IMR-90 (cell line): Measurements from ENCODE around the gene POU2F1. TPM values are rescaled to one million over a fixed set of nuclear protein-coding genes. Genes with fewer than 3 reads are reported as not detected.

ENCODE experiments used
- ATAC-seq: fragments of 200-7000 bp; cut with Tn5 transposase; 2 replicates; pipeline ENCODE4 v1.9.1; 2020; ENCODE audit warnings: low read depth, mild to moderate bottlenecking, moderate library complexity
- BruUV-seq: library from RNA; stranded (reverse); fragments of 400-500 nt; replicated peaks from 2 replicates; lab custom pipeline; 2021; lab: Mats Ljungman, UMichigan
- CTCF ChIA-PET: fragments of 300-600 bp; formaldehyde crosslinking; extraction: SDS; loops from one replicate; lab custom pipeline; 2021; ENCODE audit warnings: antibody characterized with exemption; lab: Yijun Ruan, JAX
- POLR2A ChIA-PET: fragments of 300-600 bp; sonication (Branson Sonifier 250); formaldehyde crosslinking; loops from one replicate; lab custom pipeline; 2022; ENCODE audit warnings: antibody characterized with exemption; ENCODE audit not compliant: unreplicated experiment; lab: Charles Lee
- DNase-seq: peaks from one replicate; pipeline ENCODE4 v3.0.0; 2013
- H2AFZ ChIP-seq: replicated peaks from 2 replicates; pipeline ENCODE3; 2013; ENCODE audit warnings: low read length, mild to moderate bottlenecking; ENCODE audit not compliant: poor library complexity
- H2AK5ac ChIP-seq: 2 replicates; pipeline ENCODE4 v1.6.1; 2013; ENCODE audit warnings: low read depth, low read length, inconsistent platforms
- H2AK9ac ChIP-seq: replicated peaks from 2 replicates; pipeline ENCODE3; 2013; ENCODE audit warnings: mild to moderate bottlenecking, low read depth, low read length, moderate library complexity; ENCODE audit not compliant: poor library complexity
- H2BK120ac ChIP-seq: 2 replicates; pipeline ENCODE4 v1.6.1; 2013; ENCODE audit warnings: low read depth, low read length, inconsistent platforms
- H2BK15ac ChIP-seq: 3 replicates; pipeline ENCODE4 v1.6.1; 2013; ENCODE audit warnings: low read depth, low read length, inconsistent platforms
- H2BK20ac ChIP-seq: 2 replicates; pipeline ENCODE4 v1.6.1; 2013; ENCODE audit warnings: low read depth, mild to moderate bottlenecking, inconsistent platforms, low read length, moderate library complexity
- H2BK5ac ChIP-seq: 2 replicates; pipeline ENCODE4 v1.6.1; 2013; ENCODE audit warnings: mild to moderate bottlenecking, low read depth, low read length, inconsistent platforms; ENCODE audit not compliant: poor library complexity, severe bottlenecking
- H3K14ac ChIP-seq: replicated peaks from 2 replicates; pipeline ENCODE4 v1.6.1; 2013; ENCODE audit warnings: low read depth, low read length, inconsistent platforms
- H3K18ac ChIP-seq: 2 replicates; pipeline ENCODE4 v1.6.1; 2013; ENCODE audit warnings: low read depth, low read length, control low read depth
- H3K23ac ChIP-seq: 2 replicates; pipeline ENCODE4 v1.6.1; 2013; ENCODE audit warnings: low read depth, low read length, inconsistent platforms
- H3K27ac ChIP-seq: 2 replicates; pipeline ENCODE4 v1.5.1; 2013; ENCODE audit warnings: mild to moderate bottlenecking, control low read depth, low read length; ENCODE audit not compliant: insufficient read depth
- H3K27me3 ChIP-seq: 2 replicates; pipeline ENCODE4 v1.6.1; 2013; ENCODE audit warnings: low read length; ENCODE audit not compliant: control insufficient read depth, insufficient read depth
- H3K36me3 ChIP-seq: 2 replicates; pipeline ENCODE4 v1.6.1; 2013; ENCODE audit warnings: low read length, mixed read lengths; ENCODE audit not compliant: control insufficient read depth, insufficient read depth
- H3K4ac ChIP-seq: 2 replicates; pipeline ENCODE4 v1.6.1; 2013; ENCODE audit warnings: low read depth, low read length, inconsistent platforms
- H3K4me1 ChIP-seq: 2 replicates; pipeline ENCODE4 v1.6.1; 2013; ENCODE audit warnings: low read length, mixed read lengths; ENCODE audit not compliant: control insufficient read depth, insufficient read depth
- H3K4me2 ChIP-seq: 2 replicates; pipeline ENCODE4 v1.6.1; 2013; ENCODE audit warnings: low read depth, mild to moderate bottlenecking, control low read depth, low read length, moderate library complexity
- H3K4me3 ChIP-seq: 2 replicates; pipeline ENCODE4 v1.5.1; 2013; ENCODE audit warnings: low read depth, mild to moderate bottlenecking, control low read depth, low read length, moderate library complexity; ENCODE audit not compliant: insufficient read depth
- H3K56ac ChIP-seq: 2 replicates; pipeline ENCODE4 v1.6.1; 2013; ENCODE audit warnings: low read length, inconsistent platforms; ENCODE audit not compliant: insufficient read depth; ENCODE audit errors: extremely low read depth
- H3K79me1 ChIP-seq, 2 experiments: 2 replicates each; pipeline ENCODE4 v1.6.1; 2013; ENCODE audit warnings: low read length in 2 of 2, inconsistent platforms in 1 of 2, low read depth in 1 of 2
- H3K9ac ChIP-seq: 2 replicates; pipeline ENCODE4 v1.6.1; 2013; ENCODE audit warnings: low read depth, low read length, control low read depth
- H3K9me1 ChIP-seq: 2 replicates; pipeline ENCODE4 v1.6.1; 2013; ENCODE audit warnings: low read length, inconsistent platforms; ENCODE audit not compliant: insufficient read depth
- H3K9me3 ChIP-seq: 2 replicates; pipeline ENCODE4 v1.6.1; 2013; ENCODE audit warnings: low read length; ENCODE audit not compliant: control insufficient read depth, insufficient read depth
- H4K20me1 ChIP-seq: 2 replicates; pipeline ENCODE4 v1.6.1; 2013; ENCODE audit warnings: low read length, inconsistent platforms; ENCODE audit not compliant: insufficient read depth
- H4K5ac ChIP-seq: 2 replicates; pipeline ENCODE4 v1.6.1; 2013; ENCODE audit warnings: mild to moderate bottlenecking, low read depth, low read length, control low read depth
- H4K8ac ChIP-seq, 2 experiments: 2 replicates each; pipeline ENCODE4 v1.6.1; 2013; ENCODE audit warnings: low read depth in 2 of 2, low read length in 2 of 2, control low read depth in 1 of 2, inconsistent platforms in 1 of 2
- H4K91ac ChIP-seq: 2 replicates; pipeline ENCODE4 v1.6.1; 2013; ENCODE audit warnings: low read depth, low read length, inconsistent platforms; ENCODE audit not compliant: insufficient read depth
- BHLHE40 ChIP-seq: fragments of 150-350 bp; IDR thresholded peaks from 2 replicates; pipeline ENCODE4 v1.6.1; 2016; ENCODE audit warnings: mild to moderate bottlenecking, low read depth, low read length
- CHD1 ChIP-seq: IDR thresholded peaks from 2 replicates; pipeline ENCODE4 v1.6.1; 2012; ENCODE audit warnings: low read depth, low read length, improper control_type of control experiment
- NFE2L2 ChIP-seq: fragments of 150-350 bp; IDR thresholded peaks from 2 replicates; pipeline ENCODE4 v1.6.1; 2016; ENCODE audit warnings: low read depth, mild to moderate bottlenecking, low read length
- USF2 ChIP-seq: fragments of 150-350 bp; IDR thresholded peaks from 2 replicates; pipeline ENCODE4 v1.6.1; 2017; ENCODE audit warnings: mild to moderate bottlenecking, antibody characterized with exemption, low read length, low read depth
- WGBS, 2 experiments: methylation state at CpG; one replicate each; pipeline versions ENCODE4 v1.1.5 to v1.1.7; 2013; ENCODE audit warnings: missing lambda C conversion rate in 2 of 2; ENCODE audit not compliant: insufficient read length in 1 of 2; ENCODE audit errors: extremely low coverage in 2 of 2; 5-methylcytosine and 5-hydroxymethylcytosine counted together
- dilution Hi-C: fragments of 300-500 bp; cut with HindIII; formaldehyde crosslinking; loops from one replicate; pipeline ENCODE4 v1.14.3; 2018; ENCODE audit warnings: low sequenced_read_pairs; ENCODE audit not compliant: unreplicated experiment
- in situ Hi-C: fragments of 300-500 bp; cut with MboI; formaldehyde crosslinking; loops from 3 replicates; pipeline ENCODE4 v1.14.3; 2019; ENCODE audit warnings: low sequenced_read_pairs, inconsistent platforms, mixed read lengths
- intact Hi-C: fragments of 100-400 bp; cut with micrococcal nuclease; formaldehyde crosslinking; loops from 2 replicates; pipeline ENCODE4 v1.10.0; 2022
- polyA plus RNA-seq, 3 experiments: library from polyadenylated mRNA; depleted of rRNA; stranded (reverse); fragments of >200 nt; gene quantifications; 2 replicates each; pipeline ENCODE4 v1.2.3, GENCODE V29; 2012; ENCODE audit warnings: low replicate concordance in 1 of 3
- total RNA-seq: library from RNA; depleted of rRNA; stranded (reverse); fragments of >200 nt; gene quantifications from 2 replicates; pipeline ENCODE4 v1.2.3, GENCODE V29; 2012

POU2F1 gene
- total and polyA plus RNA-seq, 2 of the 4 experiments (the other 2 are of a cell fraction): 1.2 to 3.4 TPM

GRCh38 chr1:167467752-167468151, 247.1 kb downstream of the POU2F1 start:
- POLR2A ChIA-PET: interaction anchor here (1.1 kb wide), 1 partner anchor 24 kb away, joined by 5 read pairs; no protein-coding TSS in a partner anchor
- Histone ChIP-seq H3K4me1 (no peaks in the 10 kb centered on the region; the same call in 1 of the 2 replicates), H2AK5ac (no peak overlapping the region), H3K23ac (no peak overlapping the region), H3K27me3 (peaks cover 23% of the 10 kb centered on the region), H4K91ac (no peak overlapping the region), H3K27ac (no peak overlapping the region), H4K8ac (no peak overlapping the region), H3K4ac (no peak overlapping the region), H2AFZ (no peak overlapping the region), H3K79me1 (no peaks in the 10 kb centered on the region), H3K56ac (no peak overlapping the region), H3K36me3 (no peaks in the 10 kb centered on the region), H4K20me1 (no peaks in the 10 kb centered on the region), H3K9ac (no peak overlapping the region), H2BK120ac (no peak overlapping the region), H2BK15ac (no peak overlapping the region), H2AK9ac (no peak overlapping the region), H3K4me2 (no peak overlapping the region), H2BK5ac (no peak overlapping the region), H3K14ac (no peak overlapping the region), H3K9me3 (no peaks in the 10 kb centered on the region), H2BK20ac (no peak overlapping the region), H3K18ac (no peak overlapping the region), H3K9me1 (no peaks in the 10 kb centered on the region), H4K5ac (no peak overlapping the region), H3K4me3 (no peak overlapping the region)
- no peak for DNase-seq
- dilution Hi-C loops (no loop called here), intact Hi-C loops (no loop called here), in situ Hi-C loops (no loop called here)
- WGBS, 2 experiments: no CpG with 5 or more reads among the region's 9 CpGs
- TF ChIP-seq USF2 (no peak), BHLHE40 (no peak), CHD1 (no peak), NFE2L2 (no peak)
- ATAC-seq: no peak
- BruUV-seq: no TSS peak
- CTCF ChIA-PET: interaction anchor here (0.8 kb wide), 2 partner anchors 10 to 1719 kb away, joined by 3 to 5 read pairs; no protein-coding TSS in a partner anchor
